H9 (cell line): ENCODE data around the gene CADM1. TPM values are rescaled to one million over a fixed set of nuclear protein-coding genes. Genes with fewer than 3 reads are reported as not detected.

Experiments used
- DNase-seq: peaks from one replicate; pipeline ENCODE4 v3.0.0-alpha.2; 2017
- H2AFZ ChIP-seq: one replicate; pipeline ENCODE4 v1.6.1; 2013; ENCODE audit warnings: mild to moderate bottlenecking, low read length, control low read depth, moderate library complexity
- H2AK5ac ChIP-seq: 2 replicates; pipeline ENCODE4 v1.6.1; 2013; ENCODE audit warnings: low read length, control low read depth, mixed read lengths; ENCODE audit not compliant: insufficient read length
- H2BK120ac ChIP-seq: one replicate; pipeline ENCODE4 v1.6.1; 2013; ENCODE audit warnings: low read depth, mild to moderate bottlenecking, low read length, control low read depth, inconsistent platforms; ENCODE audit not compliant: poor library complexity, severe bottlenecking
- H2BK12ac ChIP-seq: 2 replicates; pipeline ENCODE4 v1.6.1; 2013; ENCODE audit warnings: low read length, control low read depth, mixed read lengths, low read depth; ENCODE audit not compliant: insufficient read length
- H2BK15ac ChIP-seq: 2 replicates; pipeline ENCODE4 v1.6.1; 2013; ENCODE audit warnings: low read depth, low read length, control low read depth
- H2BK20ac ChIP-seq: one replicate; pipeline ENCODE4 v1.6.1; 2013; ENCODE audit warnings: low read depth, mild to moderate bottlenecking, low read length, control low read depth, inconsistent platforms; ENCODE audit not compliant: poor library complexity, severe bottlenecking
- H2BK5ac ChIP-seq: 2 replicates; pipeline ENCODE4 v1.6.1; 2013; ENCODE audit warnings: low read length, control low read depth, mixed read lengths; ENCODE audit not compliant: insufficient read length
- H3K14ac ChIP-seq: 2 replicates; pipeline ENCODE4 v1.6.1; 2013; ENCODE audit warnings: low read length, control low read depth; ENCODE audit not compliant: insufficient read depth
- H3K18ac ChIP-seq: 2 replicates; pipeline ENCODE4 v1.6.1; 2013; ENCODE audit warnings: low read depth, mild to moderate bottlenecking, mixed read lengths, low read length, control low read depth; ENCODE audit not compliant: insufficient read length
- H3K23ac ChIP-seq: 2 replicates; pipeline ENCODE4 v1.6.1; 2013; ENCODE audit warnings: low read length, control low read depth, mixed read lengths, low read depth; ENCODE audit not compliant: insufficient read length
- H3K23me2 ChIP-seq: 2 replicates; pipeline ENCODE4 v1.6.1; 2013; ENCODE audit warnings: low read depth, mild to moderate bottlenecking, mixed read lengths, low read length, control low read depth; ENCODE audit not compliant: insufficient read length, poor library complexity, severe bottlenecking
- H3K27ac ChIP-seq: 2 replicates; pipeline ENCODE4 v1.5.1; 2013; ENCODE audit warnings: low read length, control low read depth, mixed read lengths, low read depth; ENCODE audit not compliant: insufficient read length
- H3K27me3 ChIP-seq: 2 replicates; pipeline ENCODE4 v1.6.1; 2013; ENCODE audit warnings: low read length, control low read depth, inconsistent platforms; ENCODE audit not compliant: insufficient read depth
- H3K4ac ChIP-seq: 2 replicates; pipeline ENCODE4 v1.6.1; 2013; ENCODE audit warnings: low read depth, mild to moderate bottlenecking, control low read depth, inconsistent platforms, low read length, moderate library complexity
- H3K4me1 ChIP-seq: 2 replicates; pipeline ENCODE4 v1.6.1; 2013; ENCODE audit warnings: low read length, control low read depth, inconsistent platforms; ENCODE audit not compliant: insufficient read depth
- H3K4me2 ChIP-seq: 2 replicates; pipeline ENCODE4 v1.6.1; 2013; ENCODE audit warnings: low read length, control low read depth, mixed read lengths; ENCODE audit not compliant: insufficient read length, insufficient read depth
- H3K56ac ChIP-seq: 2 replicates; pipeline ENCODE4 v1.6.1; 2013; ENCODE audit warnings: low read depth, mild to moderate bottlenecking, mixed read lengths, low read length, control low read depth; ENCODE audit not compliant: insufficient read length
- H3K79me1 ChIP-seq: 2 replicates; pipeline ENCODE4 v1.6.1; 2013; ENCODE audit warnings: low read depth, mild to moderate bottlenecking, moderate library complexity, low read length, control low read depth, inconsistent platforms; ENCODE audit not compliant: insufficient read depth, poor library complexity, severe bottlenecking
- H3K79me2 ChIP-seq: 2 replicates; pipeline ENCODE4 v1.6.1; 2013; ENCODE audit warnings: low read length, control low read depth, inconsistent platforms; ENCODE audit not compliant: insufficient read depth
- H3K9ac ChIP-seq: 2 replicates; pipeline ENCODE4 v1.6.1; 2013; ENCODE audit warnings: low read length, control low read depth, mixed read lengths; ENCODE audit not compliant: insufficient read length; ENCODE audit errors: extremely low read depth
- H3K9me3 ChIP-seq: one replicate; pipeline ENCODE4 v1.6.1; 2013; ENCODE audit warnings: low read depth, low read length, inconsistent platforms; ENCODE audit not compliant: control insufficient read depth
- H3T11ph ChIP-seq: one replicate; pipeline ENCODE4 v1.6.1; 2013; ENCODE audit warnings: mild to moderate bottlenecking, low read length, control low read depth, inconsistent platforms
- H4K20me1 ChIP-seq: one replicate; pipeline ENCODE4 v1.6.1; 2013; ENCODE audit not compliant: control insufficient read depth, insufficient read length, insufficient read depth
- H4K5ac ChIP-seq: 2 replicates; pipeline ENCODE4 v1.6.1; 2013; ENCODE audit warnings: low read depth, mild to moderate bottlenecking, mixed read lengths, low read length, control low read depth; ENCODE audit not compliant: insufficient read length
- H4K8ac ChIP-seq: replicated peaks from 2 replicates; pipeline ENCODE4 v1.6.1; 2013; ENCODE audit warnings: low read length, control low read depth, mixed read lengths, low read depth; ENCODE audit not compliant: insufficient read length
- H4K91ac ChIP-seq: 2 replicates; pipeline ENCODE4 v1.6.1; 2013; ENCODE audit warnings: low read depth, mild to moderate bottlenecking, moderate library complexity, mixed read lengths, low read length, control low read depth; ENCODE audit not compliant: insufficient read length
- H3K27ac Mint-ChIP-seq, 3 experiments: 2 replicates in 2 of 3; 3 replicates in 1 of 3; pipeline ENCODE4 v1.8.0; 2020 to 2021; ENCODE audit warnings: mixed read lengths in 3 of 3, mild to moderate bottlenecking in 1 of 3, moderate library complexity in 1 of 3
- H3K27me3 Mint-ChIP-seq: 2 replicates; pipeline ENCODE4 v1.8.0; 2021; ENCODE audit warnings: low read depth, mild to moderate bottlenecking, moderate library complexity, mixed read lengths
- H3K36me3 Mint-ChIP-seq, 3 experiments: 2 replicates in 2 of 3; 3 replicates in 1 of 3; pipeline ENCODE4 v1.8.0; 2020 to 2021; ENCODE audit warnings: low read depth in 3 of 3, mixed read lengths in 3 of 3; ENCODE audit not compliant: insufficient read depth in 1 of 3
- H3K4me1 Mint-ChIP-seq, 2 experiments: 2 replicates each; pipeline ENCODE4 v1.8.0; 2020; ENCODE audit warnings: mixed read lengths in 2 of 2
- H3K4me3 Mint-ChIP-seq, 2 experiments: 2 replicates in 1 of 2; 3 replicates in 1 of 2; pipeline ENCODE4 v1.8.0; 2020 to 2021; ENCODE audit warnings: mild to moderate bottlenecking in 2 of 2, mixed read lengths in 2 of 2, moderate library complexity in 1 of 2
- H3K9me3 Mint-ChIP-seq, 2 experiments: 2 replicates in 1 of 2; 3 replicates in 1 of 2; pipeline ENCODE4 v1.8.0; 2020; ENCODE audit warnings: mild to moderate bottlenecking in 2 of 2, mixed read lengths in 2 of 2, moderate library complexity in 1 of 2
- WGBS: extraction: QIAGEN DNeasy Blood & Tissue Kit; methylation state at CpG from one replicate; pipeline ENCODE4 v1.1.7; 2013; ENCODE audit warnings: missing lambda C conversion rate, low lambda C conversion rate, mixed read lengths; ENCODE audit not compliant: insufficient read length; ENCODE audit errors: extremely low coverage; 5-methylcytosine and 5-hydroxymethylcytosine counted together
- total RNA-seq: library from RNA; stranded (reverse); gene quantifications from 2 replicates; pipeline ENCODE4 v1.2.1, GENCODE V29; 2021
- TF ChIP-seq, protein P1 (sequence below): fragments of 200-600 bp; sonication (generic); conservative IDR thresholded peaks from 3 replicates; pipeline ENCODE4 v1.8.0; 2021; ENCODE audit warnings: antibody characterized with exemption, mild to moderate bottlenecking

The CADM1 gene
- total RNA-seq, 1 experiment from 2014 or later = 11.9 TPM

GRCh38 chr11:115325523-115325922, 178.7 kb downstream of the CADM1 start:
- H3K9ac ChIP-seq = no peak overlapping the region
- H3K23ac ChIP-seq = no peak overlapping the region
- H3K4me1 ChIP-seq = no peaks in the 10 kb centered on the region
- no peak overlapping the region for H4K5ac ChIP-seq
- H3K27me3 ChIP-seq = no peaks in the 10 kb centered on the region
- Mint-ChIP-seq H3K9me3 (no peaks in the 10 kb centered on the region), H3K4me3 (no peak overlapping the region), H3K27me3 (no peaks in the 10 kb centered on the region; the same call in 1 of the 2 replicates), H3K27ac (no peak overlapping the region), H3K4me1 (peaks cover 2 to 6% of the 10 kb centered on the region in 2 experiments), H3K36me3 (no peaks in the 10 kb centered on the region)
- H3K79me1 ChIP-seq = no peaks in the 10 kb centered on the region
- no peak overlapping the region for H2BK12ac ChIP-seq
- no peak overlapping the region for H3T11ph ChIP-seq
- no peaks in the 10 kb centered on the region for H3K9me3 ChIP-seq
- H2AK5ac ChIP-seq = no peak overlapping the region
- H4K8ac ChIP-seq = no peak overlapping the region
- TF ChIP-seq, protein P1, sequence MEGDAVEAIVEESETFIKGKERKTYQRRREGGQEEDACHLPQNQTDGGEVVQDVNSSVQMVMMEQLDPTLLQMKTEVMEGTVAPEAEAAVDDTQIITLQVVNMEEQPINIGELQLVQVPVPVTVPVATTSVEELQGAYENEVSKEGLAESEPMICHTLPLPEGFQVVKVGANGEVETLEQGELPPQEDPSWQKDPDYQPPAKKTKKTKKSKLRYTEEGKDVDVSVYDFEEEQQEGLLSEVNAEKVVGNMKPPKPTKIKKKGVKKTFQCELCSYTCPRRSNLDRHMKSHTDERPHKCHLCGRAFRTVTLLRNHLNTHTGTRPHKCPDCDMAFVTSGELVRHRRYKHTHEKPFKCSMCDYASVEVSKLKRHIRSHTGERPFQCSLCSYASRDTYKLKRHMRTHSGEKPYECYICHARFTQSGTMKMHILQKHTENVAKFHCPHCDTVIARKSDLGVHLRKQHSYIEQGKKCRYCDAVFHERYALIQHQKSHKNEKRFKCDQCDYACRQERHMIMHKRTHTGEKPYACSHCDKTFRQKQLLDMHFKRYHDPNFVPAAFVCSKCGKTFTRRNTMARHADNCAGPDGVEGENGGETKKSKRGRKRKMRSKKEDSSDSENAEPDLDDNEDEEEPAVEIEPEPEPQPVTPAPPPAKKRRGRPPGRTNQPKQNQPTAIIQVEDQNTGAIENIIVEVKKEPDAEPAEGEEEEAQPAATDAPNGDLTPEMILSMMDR = no peak
- H2AFZ ChIP-seq = no peak overlapping the region
- no peak overlapping the region for H4K91ac ChIP-seq
- H3K4me2 ChIP-seq = no peak overlapping the region
- no peak overlapping the region for H2BK15ac ChIP-seq
- H2BK120ac ChIP-seq = no peak overlapping the region
- no peaks in the 10 kb centered on the region for H3K23me2 ChIP-seq
- no peak overlapping the region for H3K4ac ChIP-seq
- no peak overlapping the region for H2BK20ac ChIP-seq
- no peak overlapping the region for H3K56ac ChIP-seq
- DNase-seq = no peak
- H3K27ac ChIP-seq = no peak overlapping the region
- no peaks in the 10 kb centered on the region for H3K79me2 ChIP-seq
- H3K14ac ChIP-seq = no peak overlapping the region
- no peak overlapping the region for H2BK5ac ChIP-seq
- H4K20me1 ChIP-seq = no peaks in the 10 kb centered on the region
- no CpG with 5 or more reads among the region's 1 CpG for WGBS
- H3K18ac ChIP-seq = no peak overlapping the region
